ENCODE measurements around the gene SCGB1D4. TPM values are rescaled to one million over a fixed set of nuclear protein-coding genes. Genes with fewer than 3 reads are reported as not detected.

The SCGB1D4 gene
- total RNA-seq, 1 experiment from 2014 or later: not detected

- no peaks in the 10 kb centered on the region; a peak in 1 of 7 replicates for H3K36me3 Mint-ChIP-seq (ENCODE audit: insufficient read depth in 1 of 3, low read depth in 3 of 3)
- no peak within 1 kb of the TSS for H4K5ac ChIP-seq (ENCODE audit: insufficient read length, low read depth, low read length)
- no peak for DNase-seq
- peaks cover 0 to 2% of the 10 kb centered on the region in 2 experiments; a peak in 3 of 5 replicates for H3K9me3 Mint-ChIP-seq
- H3K9me3 ChIP-seq (ENCODE audit: control insufficient read depth, low read depth, low read length): no peaks in the 10 kb centered on the region
- no peak within 1 kb of the TSS for H3T11ph ChIP-seq (ENCODE audit: low read length)
- no peak within 1 kb of the TSS for H4K8ac ChIP-seq (replicated peaks; ENCODE audit: insufficient read length, low read depth, low read length)
- no peak within 1 kb of the TSS for H3K9ac ChIP-seq (ENCODE audit: extremely low read depth, insufficient read length, low read length)
- no peaks in the 10 kb centered on the region for H3K79me1 ChIP-seq (ENCODE audit: insufficient read depth, low read depth, low read length, poor library complexity, severe bottlenecking)
- no peak within 1 kb of the TSS for H3K4me2 ChIP-seq (ENCODE audit: insufficient read depth, insufficient read length, low read length)
- no peak within 1 kb of the TSS for H4K91ac ChIP-seq (ENCODE audit: insufficient read length, low read depth, low read length)
- H3K23ac ChIP-seq (ENCODE audit: insufficient read length, low read depth, low read length): no peak within 1 kb of the TSS
- H3K27ac ChIP-seq (ENCODE audit: insufficient read length, low read depth, low read length): no peak within 1 kb of the TSS
- peaks cover 1% of the 10 kb centered on the region; the same call in 1 of the 2 replicates for H3K4me1 ChIP-seq (ENCODE audit: insufficient read depth, low read length)
- no peak within 1 kb of the TSS for H2BK120ac ChIP-seq (ENCODE audit: low read depth, low read length, poor library complexity, severe bottlenecking)
- TF ChIP-seq CTCF (conservative IDR thresholded peaks at IDR 0.05): peak; percentile 66
- H3K18ac ChIP-seq (ENCODE audit: insufficient read length, low read depth, low read length): no peak within 1 kb of the TSS
- no peak within 1 kb of the TSS for H2AFZ ChIP-seq (ENCODE audit: low read length)
- no peak within 1 kb of the TSS for H2BK15ac ChIP-seq (ENCODE audit: low read depth, low read length)
- H3K27me3 Mint-ChIP-seq (ENCODE audit: low read depth): peaks cover 6% of the 10 kb centered on the region
- H2BK5ac ChIP-seq (ENCODE audit: insufficient read length, low read length): no peak within 1 kb of the TSS
- no CpG with 5 or more reads among the region's 10 CpGs for WGBS (ENCODE audit: extremely low coverage, insufficient read length, low lambda C conversion rate)
- H2BK20ac ChIP-seq (ENCODE audit: low read depth, low read length, poor library complexity, severe bottlenecking): no peak within 1 kb of the TSS
- H3K79me2 ChIP-seq (ENCODE audit: insufficient read depth, low read length): no peaks in the 10 kb centered on the region
- peaks cover 2% of the 10 kb centered on the region for H3K23me2 ChIP-seq (ENCODE audit: insufficient read length, low read depth, low read length, poor library complexity, severe bottlenecking)
- no peak within 1 kb of the TSS for H3K56ac ChIP-seq (ENCODE audit: insufficient read length, low read depth, low read length)
- no peak within 1 kb of the TSS for H3K4ac ChIP-seq (ENCODE audit: low read depth, low read length)
- peaks cover 0 to 3% of the 10 kb centered on the region in 2 experiments; a peak in 2 of 4 replicates for H3K4me1 Mint-ChIP-seq
- no peaks in the 10 kb centered on the region; the same call in 1 of the 2 replicates for H3K27me3 ChIP-seq (ENCODE audit: insufficient read depth, low read length)
- no peak within 1 kb of the TSS for H3K4me3 Mint-ChIP-seq
- no peaks in the 10 kb centered on the region for H4K20me1 ChIP-seq (ENCODE audit: control insufficient read depth, insufficient read depth, insufficient read length)
- H2AK5ac ChIP-seq (ENCODE audit: insufficient read length, low read length): no peak within 1 kb of the TSS
- H3K14ac ChIP-seq (ENCODE audit: insufficient read depth, low read length): no peak within 1 kb of the TSS; the same call in 1 of the 2 replicates
- no peak within 1 kb of the TSS for H2BK12ac ChIP-seq (ENCODE audit: insufficient read length, low read depth, low read length)
- H3K27ac Mint-ChIP-seq: no peak within 1 kb of the TSS
Observed at GRCh38 chr11:62269654-62270278, 29.1 kb downstream of the SCGB1D4 start, which contains the start of gene SCGB2A2. SCGB2A2 (plus strand) TSS chr11:62270158; CDS start chr11:62270217, 59 bp downstream.

Measured in H9 (cell line).